ENCODE measurements around the gene PRSS16.

DNA sequence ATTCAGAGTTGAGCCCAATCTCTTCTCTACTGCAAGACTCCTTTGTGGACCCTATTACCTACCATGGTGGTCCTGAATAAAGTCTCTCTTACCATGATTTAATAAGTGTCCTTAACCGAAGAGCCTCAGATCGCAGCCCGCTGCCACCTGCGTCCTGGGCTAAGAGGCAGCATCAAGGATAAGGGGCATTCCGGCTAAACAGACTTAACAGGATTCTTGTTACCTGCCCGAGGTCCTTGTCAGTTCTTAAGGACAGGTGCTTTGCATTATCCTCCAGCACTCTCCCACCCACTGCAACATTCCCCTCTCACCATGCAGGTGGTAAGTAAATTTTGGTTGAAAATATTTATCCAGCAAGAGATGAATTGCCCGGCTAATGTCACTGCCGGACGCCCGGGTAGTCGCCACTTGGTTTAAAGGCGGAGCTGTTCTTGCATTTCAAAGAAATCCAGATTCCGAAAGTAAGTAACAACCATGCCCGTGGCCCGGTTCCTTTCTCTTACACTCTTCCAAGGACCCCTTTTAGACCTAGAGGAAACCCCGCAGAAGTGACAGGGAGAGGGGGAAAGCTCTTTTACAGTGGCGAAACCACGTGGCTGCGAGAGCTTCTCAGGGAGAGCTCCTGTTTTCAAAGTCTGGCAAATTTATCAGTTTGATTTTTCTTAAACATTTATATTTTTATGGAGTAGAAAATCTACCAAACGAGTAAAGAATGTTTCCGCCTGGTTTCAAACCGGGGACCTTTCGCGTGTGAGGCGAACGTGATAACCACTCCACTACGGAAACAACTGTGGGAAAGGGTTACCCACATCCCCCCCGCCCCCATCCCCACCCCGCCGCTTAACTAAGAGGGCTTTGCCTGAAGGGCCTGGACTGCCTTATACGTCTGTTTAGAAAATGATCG lies 41.9 kb upstream of the PRSS16 start:
- TF ChIP-seq HOXB6 (CRISPR knock-in tag; IDR thresholded peaks at IDR 0.05; ENCODE audit: borderline replicate concordance) = no peak
- TF ChIP-seq ZSCAN32 (CRISPR knock-in tag; IDR thresholded peaks at IDR 0.05) = no peak
- TF ChIP-seq, protein P1, sequence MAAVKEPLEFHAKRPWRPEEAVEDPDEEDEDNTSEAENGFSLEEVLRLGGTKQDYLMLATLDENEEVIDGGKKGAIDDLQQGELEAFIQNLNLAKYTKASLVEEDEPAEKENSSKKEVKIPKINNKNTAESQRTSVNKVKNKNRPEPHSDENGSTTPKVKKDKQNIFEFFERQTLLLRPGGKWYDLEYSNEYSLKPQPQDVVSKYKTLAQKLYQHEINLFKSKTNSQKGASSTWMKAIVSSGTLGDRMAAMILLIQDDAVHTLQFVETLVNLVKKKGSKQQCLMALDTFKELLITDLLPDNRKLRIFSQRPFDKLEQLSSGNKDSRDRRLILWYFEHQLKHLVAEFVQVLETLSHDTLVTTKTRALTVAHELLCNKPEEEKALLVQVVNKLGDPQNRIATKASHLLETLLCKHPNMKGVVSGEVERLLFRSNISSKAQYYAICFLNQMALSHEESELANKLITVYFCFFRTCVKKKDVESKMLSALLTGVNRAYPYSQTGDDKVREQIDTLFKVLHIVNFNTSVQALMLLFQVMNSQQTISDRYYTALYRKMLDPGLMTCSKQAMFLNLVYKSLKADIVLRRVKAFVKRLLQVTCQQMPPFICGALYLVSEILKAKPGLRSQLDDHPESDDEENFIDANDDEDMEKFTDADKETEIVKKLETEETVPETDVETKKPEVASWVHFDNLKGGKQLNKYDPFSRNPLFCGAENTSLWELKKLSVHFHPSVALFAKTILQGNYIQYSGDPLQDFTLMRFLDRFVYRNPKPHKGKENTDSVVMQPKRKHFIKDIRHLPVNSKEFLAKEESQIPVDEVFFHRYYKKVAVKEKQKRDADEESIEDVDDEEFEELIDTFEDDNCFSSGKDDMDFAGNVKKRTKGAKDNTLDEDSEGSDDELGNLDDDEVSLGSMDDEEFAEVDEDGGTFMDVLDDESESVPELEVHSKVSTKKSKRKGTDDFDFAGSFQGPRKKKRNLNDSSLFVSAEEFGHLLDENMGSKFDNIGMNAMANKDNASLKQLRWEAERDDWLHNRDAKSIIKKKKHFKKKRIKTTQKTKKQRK (IDR thresholded peaks at IDR 0.05; ENCODE audit: borderline replicate concordance, low read depth, low read length) = no peak
- TF ChIP-seq ZNF121 (CRISPR knock-in tag; conservative IDR thresholded peaks at IDR 0.05) = no peak
- TF ChIP-seq NCOA2 (IDR thresholded peaks at IDR 0.05; ENCODE audit: partially characterized antibody in 2 of 2) = no peak
- TF ChIP-seq, protein P2, sequence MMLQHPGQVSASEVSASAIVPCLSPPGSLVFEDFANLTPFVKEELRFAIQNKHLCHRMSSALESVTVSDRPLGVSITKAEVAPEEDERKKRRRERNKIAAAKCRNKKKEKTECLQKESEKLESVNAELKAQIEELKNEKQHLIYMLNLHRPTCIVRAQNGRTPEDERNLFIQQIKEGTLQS (IDR thresholded peaks at IDR 0.05) = no peak
- TF ChIP-seq, protein P2 (CRISPR knock-in tag; conservative IDR thresholded peaks at IDR 0.05) = no peak
- TF ChIP-seq PHB2 (IDR thresholded peaks at IDR 0.05; ENCODE audit: low read depth) = no peak
- no peak for TF ChIP-seq TSHZ1 (CRISPR knock-in tag; IDR thresholded peaks at IDR 0.05)

Data from K562 (cell line).